GM23338 (cell line): Measurements from ENCODE around the gene CHSY1. TPM values are rescaled to one million over a fixed set of nuclear protein-coding genes. Genes with fewer than 3 reads are reported as not detected.

ENCODE experiments used
- ATAC-seq: fragments of 200-7000 bp; cut with Tn5 transposase; 3 replicates; pipeline ENCODE4 v1.9.1; 2020
- DNase-seq: peaks from one replicate; pipeline ENCODE4 v3.0.0-alpha.2; 2015; ENCODE audit warnings: low spot score
- H2AFZ ChIP-seq: fragments of 200-600 bp; sonication (generic); 2 replicates; pipeline ENCODE4 v1.8.0; 2016; ENCODE audit warnings: antibody characterized with exemption, mild to moderate bottlenecking, moderate library complexity
- H3F3A ChIP-seq: fragments of 200-600 bp; sonication (generic); replicated peaks from 2 replicates; pipeline ENCODE4 v1.8.0; 2017; ENCODE audit warnings: antibody characterized with exemption, mixed run types, low read depth
- H3K27ac ChIP-seq: fragments of 200-600 bp; sonication (generic); 2 replicates; pipeline ENCODE4 v1.6.1; 2016; ENCODE audit warnings: low read depth
- H3K27me3 ChIP-seq: fragments of 200-600 bp; sonication (generic); 2 replicates; pipeline ENCODE4 v1.8.0; 2016; ENCODE audit warnings: mild to moderate bottlenecking, mixed run types, moderate library complexity; ENCODE audit not compliant: insufficient read depth
- H3K36me3 ChIP-seq: fragments of 200-600 bp; sonication (generic); 2 replicates; pipeline ENCODE4 v1.8.0; 2016; ENCODE audit warnings: mild to moderate bottlenecking; ENCODE audit not compliant: insufficient read depth
- H3K4me1 ChIP-seq: fragments of 200-600 bp; sonication (generic); 2 replicates; pipeline ENCODE4 v1.8.0; 2016; ENCODE audit warnings: mild to moderate bottlenecking, moderate library complexity; ENCODE audit not compliant: insufficient read depth
- H3K4me2 ChIP-seq: fragments of 200-600 bp; sonication (generic); 2 replicates; pipeline ENCODE4 v1.7.1; 2017; ENCODE audit warnings: mixed run types
- H3K4me3 ChIP-seq: fragments of 200-600 bp; sonication (generic); 2 replicates; pipeline ENCODE4 v1.6.1; 2016; ENCODE audit warnings: mixed run types
- H3K79me2 ChIP-seq: fragments of 200-600 bp; sonication (generic); replicated peaks from 2 replicates; pipeline ENCODE4 v1.8.0; 2017; ENCODE audit warnings: mild to moderate bottlenecking; ENCODE audit not compliant: insufficient read depth
- H3K9me2 ChIP-seq: fragments of 200-600 bp; sonication (generic); 2 replicates; pipeline ENCODE4 v1.8.0; 2017; ENCODE audit not compliant: insufficient read depth
- H4K20me1 ChIP-seq: fragments of 200-600 bp; sonication (generic); replicated peaks from 2 replicates; pipeline ENCODE4 v1.8.0; 2017; ENCODE audit warnings: mild to moderate bottlenecking; ENCODE audit not compliant: insufficient read depth
- H3K27ac Mint-ChIP-seq: 2 replicates; pipeline ENCODE4 v1.8.0; 2020; ENCODE audit warnings: inconsistent platforms, mild to moderate bottlenecking, moderate library complexity, mixed read lengths
- H3K27me3 Mint-ChIP-seq: 3 replicates; pipeline ENCODE4 v1.8.0; 2022; ENCODE audit warnings: low read depth, mild to moderate bottlenecking, moderate library complexity, mixed read lengths, inconsistent platforms; ENCODE audit not compliant: insufficient read depth, poor library complexity
- H3K36me3 Mint-ChIP-seq: 3 replicates; pipeline ENCODE4 v1.8.0; 2021; ENCODE audit warnings: low read depth, mild to moderate bottlenecking, inconsistent platforms, moderate library complexity, mixed read lengths
- H3K4me1 Mint-ChIP-seq: 3 replicates; pipeline ENCODE4 v1.8.0; 2020; ENCODE audit warnings: mild to moderate bottlenecking, inconsistent platforms, mixed read lengths
- H3K4me3 Mint-ChIP-seq: 3 replicates; pipeline ENCODE4 v1.8.0; 2021; ENCODE audit warnings: moderate library complexity, mild to moderate bottlenecking, inconsistent platforms, mixed read lengths
- H3K9me3 Mint-ChIP-seq: 3 replicates; pipeline ENCODE4 v1.8.0; 2020; ENCODE audit warnings: moderate library complexity, mild to moderate bottlenecking, inconsistent platforms, mixed read lengths
- CREB1 ChIP-seq: fragments of 250-450 bp; sonication (Bioruptor Pico); IDR thresholded peaks from 2 replicates; pipeline ENCODE4 v1.5.0; 2020; ENCODE audit warnings: low read depth, mild to moderate bottlenecking, moderate library complexity
- CTCF ChIP-seq, 2 experiments: fragments of 200-600 bp in 1 of 2; sonication (generic) in 1 of 2; conservative IDR thresholded peaks; 2 replicates each; pipeline versions ENCODE4 v1.5.1 to v1.6.1; 2016 to 2017; ENCODE audit warnings: antibody characterized with exemption in 2 of 2, low read depth in 2 of 2, mild to moderate bottlenecking in 2 of 2, moderate library complexity in 1 of 2
- EZH2 ChIP-seq: fragments of 200-600 bp; sonication (generic); IDR thresholded peaks from one replicate; pipeline ENCODE4 v1.8.0; 2017; ENCODE audit warnings: antibody characterized with exemption, mild to moderate bottlenecking, low read depth; ENCODE audit not compliant: unreplicated experiment
- EZH2phosphoT487 ChIP-seq: fragments of 200-600 bp; sonication (generic); IDR thresholded peaks from one replicate; pipeline ENCODE4 v1.8.1; 2018; ENCODE audit warnings: antibody characterized with exemption; ENCODE audit not compliant: unreplicated experiment
- JUNB ChIP-seq: IDR thresholded peaks from one replicate; pipeline ENCODE4 v1.6.1; 2016; ENCODE audit warnings: antibody characterized with exemption; ENCODE audit not compliant: unreplicated experiment
- NANOG ChIP-seq: IDR thresholded peaks from 2 replicates; pipeline ENCODE4 v1.6.1; 2016; ENCODE audit warnings: antibody characterized with exemption, borderline replicate concordance
- POLR2AphosphoS5 ChIP-seq: IDR thresholded peaks from 2 replicates; pipeline ENCODE4 v1.6.1; 2016; ENCODE audit warnings: antibody characterized with exemption, low read depth
- STAT1 ChIP-seq: IDR thresholded peaks from one replicate; pipeline ENCODE4 v1.6.1; 2016; ENCODE audit warnings: antibody characterized with exemption; ENCODE audit not compliant: unreplicated experiment
- ZNF331 ChIP-seq: fragments of 250-450 bp; sonication (Bioruptor Pico); IDR thresholded peaks from 2 replicates; pipeline ENCODE4 v1.5.0; 2020; ENCODE audit warnings: low read depth, mild to moderate bottlenecking, moderate library complexity
- polyA plus RNA-seq: library from polyadenylated mRNA; unstranded; fragments of >200 nt; fragmentation: Nextera tagmentation; extraction: Ambion mirVana; gene quantifications from 2 replicates; pipeline ENCODE4 v1.2.1, GENCODE V29; 2016
- total RNA-seq: library from RNA; depleted of rRNA; stranded (reverse); fragments of >200 nt; shearing (Covaris generic); gene quantifications from 2 replicates; pipeline ENCODE4 v1.2.3, GENCODE V29; 2014
- TF ChIP-seq, protein P1 (sequence below): IDR thresholded peaks from one replicate; pipeline ENCODE4 v1.6.1; 2018; ENCODE audit warnings: antibody characterized with exemption; ENCODE audit not compliant: unreplicated experiment

CHSY1 gene
- total and polyA plus RNA-seq, 2 experiments from 2014 or later: 9.8 to 47.7 TPM

DNA sequence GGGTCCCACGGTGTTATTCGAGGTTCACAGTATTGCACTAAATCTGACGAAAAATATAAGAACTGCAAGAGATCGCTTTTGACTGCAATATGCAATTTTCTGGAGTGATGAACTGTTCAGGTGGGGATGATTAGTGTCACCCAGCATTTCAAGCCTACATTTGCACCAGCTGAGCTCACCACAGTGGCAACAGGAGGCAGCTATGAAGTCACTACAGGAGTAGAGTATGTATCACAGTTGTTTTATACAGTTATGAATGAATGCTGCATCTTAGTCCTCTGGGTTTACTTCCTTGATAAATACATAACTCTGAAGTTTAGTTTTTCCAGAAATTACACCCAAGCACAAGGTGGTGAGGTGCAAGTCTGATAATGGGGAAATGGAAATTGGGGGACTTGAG, 69.6 kb downstream of the CHSY1 start:
- peaks cover 13% of the 10 kb centered on the region for H4K20me1 ChIP-seq
- TF ChIP-seq POLR2AphosphoS5 (no peak), CTCF (conservative IDR thresholded peaks at IDR 0.05; ENCODE audit: low read depth in 2 of 2) (no peak)
- TF ChIP-seq, protein P1, sequence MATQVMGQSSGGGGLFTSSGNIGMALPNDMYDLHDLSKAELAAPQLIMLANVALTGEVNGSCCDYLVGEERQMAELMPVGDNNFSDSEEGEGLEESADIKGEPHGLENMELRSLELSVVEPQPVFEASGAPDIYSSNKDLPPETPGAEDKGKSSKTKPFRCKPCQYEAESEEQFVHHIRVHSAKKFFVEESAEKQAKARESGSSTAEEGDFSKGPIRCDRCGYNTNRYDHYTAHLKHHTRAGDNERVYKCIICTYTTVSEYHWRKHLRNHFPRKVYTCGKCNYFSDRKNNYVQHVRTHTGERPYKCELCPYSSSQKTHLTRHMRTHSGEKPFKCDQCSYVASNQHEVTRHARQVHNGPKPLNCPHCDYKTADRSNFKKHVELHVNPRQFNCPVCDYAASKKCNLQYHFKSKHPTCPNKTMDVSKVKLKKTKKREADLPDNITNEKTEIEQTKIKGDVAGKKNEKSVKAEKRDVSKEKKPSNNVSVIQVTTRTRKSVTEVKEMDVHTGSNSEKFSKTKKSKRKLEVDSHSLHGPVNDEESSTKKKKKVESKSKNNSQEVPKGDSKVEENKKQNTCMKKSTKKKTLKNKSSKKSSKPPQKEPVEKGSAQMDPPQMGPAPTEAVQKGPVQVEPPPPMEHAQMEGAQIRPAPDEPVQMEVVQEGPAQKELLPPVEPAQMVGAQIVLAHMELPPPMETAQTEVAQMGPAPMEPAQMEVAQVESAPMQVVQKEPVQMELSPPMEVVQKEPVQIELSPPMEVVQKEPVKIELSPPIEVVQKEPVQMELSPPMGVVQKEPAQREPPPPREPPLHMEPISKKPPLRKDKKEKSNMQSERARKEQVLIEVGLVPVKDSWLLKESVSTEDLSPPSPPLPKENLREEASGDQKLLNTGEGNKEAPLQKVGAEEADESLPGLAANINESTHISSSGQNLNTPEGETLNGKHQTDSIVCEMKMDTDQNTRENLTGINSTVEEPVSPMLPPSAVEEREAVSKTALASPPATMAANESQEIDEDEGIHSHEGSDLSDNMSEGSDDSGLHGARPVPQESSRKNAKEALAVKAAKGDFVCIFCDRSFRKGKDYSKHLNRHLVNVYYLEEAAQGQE: no peak
- no peaks in the 10 kb centered on the region for H3K9me2 ChIP-seq
- H3K4me3 ChIP-seq: no peak overlapping the region
- no peak overlapping the region for H3K4me2 ChIP-seq
- Mint-ChIP-seq H3K36me3 (peaks cover 19% of the 10 kb centered on the region), H3K27me3 (peaks cover 9% of the 10 kb centered on the region), H3K27ac (no peak overlapping the region), H3K4me3 (no peak overlapping the region), H3K9me3 (no peaks in the 10 kb centered on the region; the same call in 2 of the 3 replicates), H3K4me1 (peaks cover 36% of the 10 kb centered on the region)
- no peak overlapping the region for H3K27ac ChIP-seq
- no peaks in the 10 kb centered on the region; the same call in 1 of the 2 replicates for H3F3A ChIP-seq
- no peaks in the 10 kb centered on the region for H3K36me3 ChIP-seq
- peaks cover 14% of the 10 kb centered on the region; the same call in 1 of the 2 replicates for H3K4me1 ChIP-seq
- no peaks in the 10 kb centered on the region for H3K27me3 ChIP-seq
- ATAC-seq (no peak), DNase-seq (no peak)
- H2AFZ ChIP-seq: no peak overlapping the region
- peaks cover 74% of the 10 kb centered on the region for H3K79me2 ChIP-seq

DNA sequence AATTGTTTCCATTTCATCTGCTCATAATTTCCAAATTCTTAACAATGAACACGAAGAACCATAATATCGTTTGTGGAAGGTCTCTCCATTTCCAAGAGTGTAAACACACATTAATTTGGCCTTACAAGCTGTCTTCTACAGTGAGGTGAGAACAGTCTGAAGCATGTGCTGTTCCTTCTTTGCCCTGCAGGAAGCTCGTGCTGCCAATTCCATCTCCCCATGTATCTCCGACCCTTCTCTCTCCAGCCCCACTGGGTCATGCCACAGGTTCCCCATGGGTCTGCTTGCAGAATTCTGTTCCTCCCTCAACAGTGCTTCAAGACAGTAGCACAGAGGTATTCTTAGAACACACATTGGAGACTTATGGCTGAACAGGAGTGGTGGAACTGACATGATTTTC, 70.5 kb downstream of the CHSY1 start:
- Histone ChIP-seq H3K79me2 (peaks cover 65% of the 10 kb centered on the region), H3K36me3 (no peaks in the 10 kb centered on the region), H3F3A (no peaks in the 10 kb centered on the region; the same call in 1 of the 2 replicates), H3K4me3 (no peak overlapping the region), H3K4me2 (no peak overlapping the region), H3K9me2 (no peaks in the 10 kb centered on the region), H4K20me1 (peaks cover 8% of the 10 kb centered on the region; the same call in 1 of the 2 replicates), H3K27ac (no peak overlapping the region), H3K4me1 (peaks cover 14% of the 10 kb centered on the region; the same call in 1 of the 2 replicates), H2AFZ (no peak overlapping the region), H3K27me3 (no peaks in the 10 kb centered on the region)
- no peak overlapping the region for H3K27ac Mint-ChIP-seq
- no peak overlapping the region for H3K4me3 Mint-ChIP-seq
- peak; percentile 46 for ATAC-seq
- peaks cover 25% of the 10 kb centered on the region for H3K36me3 Mint-ChIP-seq
- H3K4me1 Mint-ChIP-seq: peaks cover 36% of the 10 kb centered on the region
- DNase-seq: no peak
- peaks cover 9% of the 10 kb centered on the region for H3K27me3 Mint-ChIP-seq
- H3K9me3 Mint-ChIP-seq: no peaks in the 10 kb centered on the region; the same call in 2 of the 3 replicates
- no peak for TF ChIP-seq CREB1 (CRISPR knock-in tag)
- TF ChIP-seq ZNF331 (CRISPR knock-in tag): no peak
- TF ChIP-seq EZH2: no peak
- TF ChIP-seq NANOG: no peak
- no peak for TF ChIP-seq POLR2AphosphoS5
- no peak for TF ChIP-seq CTCF (conservative IDR thresholded peaks at IDR 0.05; ENCODE audit: low read depth in 2 of 2)
- no peak for TF ChIP-seq EZH2phosphoT487
- no peak for TF ChIP-seq JUNB
- TF ChIP-seq STAT1: no peak
